Gastroesophageal sphincter (tissue), 4 donors: ENCODE data around the gene TOLLIP. TPM values are rescaled to one million over a fixed set of nuclear protein-coding genes. Genes with fewer than 3 reads are reported as not detected.
A peak's percentile ranks its signal among the peaks of the same experiment; 100 is the strongest.

Experiments used
- ATAC-seq: fragments of 150-250 bp; one replicate; pipeline ENCODE4 v1.9.1; 2016; ENCODE audit warnings: mild to moderate bottlenecking, moderate library complexity
- H3K27ac ChIP-seq, 4 donors: fragments of 200-600 bp; sonication (generic) in 3 of 4; 1 replicate in 3 of 4; 2 replicates in 1 of 4; pipeline ENCODE4 v1.5.1; 2016 to 2019
- H3K27me3 ChIP-seq: fragments of 200-600 bp; sonication (generic); one replicate; pipeline ENCODE4 v1.5.1; 2019
- H3K36me3 ChIP-seq, 2 donors: fragments of 200-600 bp; sonication (generic); one replicate each; pipeline ENCODE4 v1.5.1; 2019; ENCODE audit warnings: control low read depth in 1 of 2
- H3K4me1 ChIP-seq, 3 donors: fragments of 200-600 bp; sonication (generic); 1 replicate in 2 of 3; 2 replicates in 1 of 3; pipeline ENCODE4 v1.5.1; 2016 to 2019; ENCODE audit warnings: control low read depth in 2 of 3
- H3K4me3 ChIP-seq, 2 donors: fragments of 200-600 bp; sonication (generic); one replicate each; pipeline ENCODE4 v1.5.1; 2019; ENCODE audit warnings: mild to moderate bottlenecking in 1 of 2, moderate library complexity in 1 of 2
- H3K9me3 ChIP-seq, 3 donors: fragments of 200-600 bp; sonication (generic); one replicate each; pipeline ENCODE4 v1.5.1; 2017 to 2019; ENCODE audit warnings: control low read depth in 2 of 3
- CTCF ChIP-seq, 4 experiments: fragments of 200-600 bp in 2 of 4; fragments of 450-650 bp in 2 of 4; sonication (generic) in 1 of 4; IDR thresholded peaks; one replicate each; pipeline ENCODE4 v1.5.1; 2017 to 2019; ENCODE audit warnings: antibody characterized with exemption in 4 of 4, mild to moderate bottlenecking in 2 of 4, moderate library complexity in 2 of 4
- EP300 ChIP-seq: sonication (generic); formaldehyde crosslinking; IDR thresholded peaks from one replicate; pipeline ENCODE4 v1.6.1; 2017; ENCODE audit warnings: antibody characterized with exemption, mild to moderate bottlenecking
- POLR2A ChIP-seq, 2 donors: fragments of 450-650 bp; IDR thresholded peaks; one replicate each; pipeline ENCODE4 v1.6.1; 2017; ENCODE audit warnings: antibody characterized with exemption in 2 of 2, mild to moderate bottlenecking in 2 of 2, moderate library complexity in 1 of 2
- POLR2AphosphoS5 ChIP-seq: sonication (generic); formaldehyde crosslinking; IDR thresholded peaks from one replicate; pipeline ENCODE4 v1.6.1; 2017; ENCODE audit warnings: antibody characterized with exemption
- WGBS, 2 donors: methylation state at CpG; one replicate each; pipeline ENCODE4 v1.1.5; 2018; ENCODE audit warnings: low coverage in 1 of 2; 5-methylcytosine and 5-hydroxymethylcytosine counted together
- total RNA-seq, 4 donors: library from RNA; depleted of rRNA; stranded (reverse); fragments of >200 nt; gene quantifications; one replicate each; pipeline ENCODE4 v1.1.0, GENCODE V29; 2016

TOLLIP gene
- total RNA-seq, 4 donors from 2014 or later: 42.3 to 70.6 (median 49.1) TPM

GRCh38 chr11:1335264-1335810 is 25.9 kb upstream of the TOLLIP start:
- no peak for ATAC-seq
- Histone ChIP-seq H3K4me1 (peaks cover 6 to 26% (median 6%) of the 10 kb centered on the region in 3 donors), H3K4me3 (peak overlapping the region in 1 of 2 donors; percentile 63), H3K27me3 (no peaks in the 10 kb centered on the region), H3K27ac (peak overlapping the region in 3 of 4 donors; percentile 30 to 90 (median 87)), H3K9me3 (no peaks in the 10 kb centered on the region), H3K36me3 (no peaks in the 10 kb centered on the region)
- TF ChIP-seq POLR2AphosphoS5 (no peak), EP300 (no peak)
- 48 to 70% methylated on average over 2 of the region's 10 CpGs for WGBS, 2 donors

- no peak overlapping the region for H3K27ac ChIP-seq
- ATAC-seq: no peak
- H3K4me1 ChIP-seq: peaks cover 6 to 26% (median 6%) of the 10 kb centered on the region in 3 donors
- no peak for TF ChIP-seq CTCF (IDR thresholded peaks at IDR 0.05)
- TF ChIP-seq POLR2A (IDR thresholded peaks at IDR 0.05): no peak
- TF ChIP-seq EP300: no peak
- WGBS, 2 donors: 91 to 100% methylated on average over 3 to 9 of the region's 10 CpGs
- no peaks in the 10 kb centered on the region for H3K36me3 ChIP-seq
- H3K9me3 ChIP-seq: no peaks in the 10 kb centered on the region
- no peak overlapping the region for H3K4me3 ChIP-seq
- H3K27me3 ChIP-seq: no peaks in the 10 kb centered on the region
These were observed 24.4 kb upstream of the TOLLIP start for GRCh38 chr11:1333860-1334259.

- H3K9me3 ChIP-seq: peaks cover 0 to under 1% (median 0%) of the 10 kb centered on the region in 3 donors
- no peak for TF ChIP-seq POLR2A (IDR thresholded peaks at IDR 0.05)
- no peak for TF ChIP-seq POLR2AphosphoS5
- TF ChIP-seq CTCF (IDR thresholded peaks at IDR 0.05): no peak
- TF ChIP-seq EP300: no peak
- no peaks in the 10 kb centered on the region for H3K36me3 ChIP-seq
- ATAC-seq: no peak
- no peak overlapping the region for H3K27ac ChIP-seq
- 87 to 100% methylated on average over 3 to 8 of the region's 10 CpGs for WGBS, 2 donors
- peaks cover 6 to 26% (median 6%) of the 10 kb centered on the region in 3 donors for H3K4me1 ChIP-seq
- H3K4me3 ChIP-seq: no peak overlapping the region
- no peaks in the 10 kb centered on the region for H3K27me3 ChIP-seq
These were observed 23.8 kb upstream of the TOLLIP start for GRCh38 chr11:1333091-1333772.

- Histone ChIP-seq H3K4me3 (no peak overlapping the region), H3K36me3 (no peaks in the 10 kb centered on the region), H3K9me3 (peaks cover 0 to 13% (median 0%) of the 10 kb centered on the region in 3 donors), H3K4me1 (peaks cover 4 to 7% (median 4%) of the 10 kb centered on the region in 3 donors), H3K27me3 (peaks cover 4% of the 10 kb centered on the region), H3K27ac (no peak overlapping the region)
- TF ChIP-seq EP300 (no peak), CTCF (IDR thresholded peaks at IDR 0.05) (no peak), POLR2AphosphoS5 (no peak), POLR2A (IDR thresholded peaks at IDR 0.05) (no peak)
- no peak for ATAC-seq
- WGBS, 2 donors: 85 to 87% methylated on average over 3 to 6 of the region's 6 CpGs
These were observed 21.0 kb upstream of the TOLLIP start for GRCh38 chr11:1330473-1330872.

GRCh38 chr11:1327064-1327460 is 17.6 kb upstream of the TOLLIP start:
- H3K27me3 ChIP-seq: peaks cover 4% of the 10 kb centered on the region
- 51 to 72% methylated on average over 3 to 4 of the region's 4 CpGs for WGBS, 2 donors
- no peak overlapping the region for H3K4me3 ChIP-seq
- no peak overlapping the region for H3K27ac ChIP-seq
- H3K4me1 ChIP-seq: no peaks in the 10 kb centered on the region
- no peaks in the 10 kb centered on the region for H3K36me3 ChIP-seq
- H3K9me3 ChIP-seq: peaks cover 0 to 13% (median 0%) of the 10 kb centered on the region in 3 donors
- ATAC-seq: no peak
- TF ChIP-seq CTCF (IDR thresholded peaks at IDR 0.05) (no peak), POLR2AphosphoS5 (no peak), EP300 (no peak)
